TTC549 (cell line): ENCODE results near the gene OCA2.
"Not testable (repeated sequence)": the region's sequence is repeated elsewhere in the genome, so short reads cannot be mapped to it uniquely, and the experiment has no call there.

Experiments used
- FAIRE-seq: peaks from 2 replicates; lab custom pipeline; 2012; peaks lifted over from hg19 to GRCh38; lab: Jason Lieb, UNC

Gene OCA2

DNA sequence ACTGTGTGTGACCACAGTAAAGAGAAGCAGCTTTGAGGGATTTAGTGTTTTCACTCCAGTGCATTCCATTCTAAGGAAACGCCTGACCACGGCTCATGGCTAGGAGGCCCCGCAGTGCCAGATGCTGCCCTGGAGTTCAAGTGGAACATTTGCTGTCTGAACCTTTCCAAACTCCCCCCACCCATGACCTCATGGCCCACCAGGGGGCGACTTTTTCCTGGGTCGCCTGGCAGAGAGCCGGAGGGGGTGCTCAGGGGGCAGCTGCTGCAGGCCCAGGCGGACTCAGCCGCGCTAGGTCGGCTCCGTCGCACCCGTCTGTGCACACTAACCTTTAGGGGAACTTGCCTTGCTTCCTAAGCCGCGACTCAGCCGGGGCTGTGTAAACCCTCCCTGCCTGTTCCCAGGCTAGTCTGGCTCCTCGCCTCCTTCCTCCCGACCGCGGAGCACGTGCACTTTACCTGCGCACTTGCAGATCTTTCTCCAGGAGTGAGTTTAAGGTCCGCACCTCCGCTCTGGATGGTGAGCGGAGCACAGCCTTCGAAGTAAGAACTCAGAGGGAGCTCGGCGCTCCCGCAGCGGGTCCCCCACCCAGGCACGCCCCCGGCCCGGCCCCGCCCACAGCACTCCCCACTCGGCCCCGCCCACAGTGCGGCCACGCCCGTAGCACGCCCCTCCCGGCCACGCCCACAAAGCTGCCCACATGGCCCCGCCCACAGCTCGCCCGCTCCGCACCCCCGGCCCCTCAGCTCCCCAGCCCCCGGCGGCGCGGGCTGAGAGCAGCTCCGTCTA, at the start of gene OCA2:
Gene OCA2 (minus strand): TSS at position 550 of the 789 bp plus-strand sequence. CDS start 17,441 bp downstream, outside the sequence.
- FAIRE-seq = no peak

DNA sequence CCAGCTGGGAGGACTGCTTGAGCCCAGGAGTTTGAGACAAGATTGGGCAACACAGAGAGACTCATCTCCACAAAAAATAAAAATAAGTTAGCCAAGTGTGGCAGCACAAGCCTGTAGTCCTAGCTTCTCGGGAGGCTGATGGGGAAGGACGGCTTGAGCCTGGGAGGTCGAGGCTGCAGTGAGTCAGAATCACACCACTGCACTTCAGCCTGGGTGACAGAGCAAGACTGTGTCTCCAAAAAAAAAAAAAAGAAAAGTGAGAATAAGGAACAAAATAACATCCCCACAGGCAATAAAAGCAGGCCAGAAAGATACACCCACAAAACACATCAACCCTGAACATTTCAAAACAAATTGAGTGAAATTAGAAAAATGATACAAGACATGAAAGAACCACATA, 48.7 kb upstream of the OCA2 start:
- no peak for FAIRE-seq

DNA sequence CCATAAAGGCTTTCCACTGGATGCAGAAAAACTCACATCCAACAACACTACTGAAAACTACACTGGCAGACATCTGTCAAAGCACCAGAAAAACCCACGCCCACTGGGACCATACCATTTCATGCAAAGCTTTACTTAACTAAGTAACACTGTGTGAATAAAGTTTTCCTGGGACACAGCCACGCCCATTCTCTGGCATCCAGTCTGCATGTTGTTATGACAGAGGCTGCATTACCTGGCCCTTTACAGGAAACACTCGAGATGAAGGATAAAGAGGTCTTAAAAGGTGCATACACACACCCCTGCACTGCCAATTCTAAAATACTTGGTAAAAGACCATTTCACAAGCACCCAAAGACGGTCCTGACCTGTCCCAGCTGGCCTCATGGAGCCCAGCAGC, 46.3 kb upstream of the OCA2 start:
- FAIRE-seq = not testable (repeated sequence)

DNA sequence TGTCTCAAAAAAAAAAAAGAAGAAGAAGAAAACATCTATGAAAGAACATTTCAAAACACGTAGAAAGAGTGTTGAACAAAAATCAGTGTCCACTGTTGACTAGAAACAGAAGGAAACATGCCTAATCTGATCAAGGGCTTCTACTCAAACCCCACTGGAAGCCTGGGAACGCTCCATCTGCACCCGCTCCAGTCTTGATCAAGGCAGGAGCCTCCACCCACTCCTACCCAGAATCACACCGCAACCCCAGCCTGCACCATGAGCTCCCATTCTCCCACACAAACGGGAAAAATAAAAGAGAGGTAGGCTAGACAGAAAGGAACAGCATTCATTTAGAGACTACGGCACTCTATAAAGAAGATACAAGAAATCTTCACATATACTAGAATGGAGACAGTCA, 40.9 kb upstream of the OCA2 start:
- FAIRE-seq = no peak

DNA sequence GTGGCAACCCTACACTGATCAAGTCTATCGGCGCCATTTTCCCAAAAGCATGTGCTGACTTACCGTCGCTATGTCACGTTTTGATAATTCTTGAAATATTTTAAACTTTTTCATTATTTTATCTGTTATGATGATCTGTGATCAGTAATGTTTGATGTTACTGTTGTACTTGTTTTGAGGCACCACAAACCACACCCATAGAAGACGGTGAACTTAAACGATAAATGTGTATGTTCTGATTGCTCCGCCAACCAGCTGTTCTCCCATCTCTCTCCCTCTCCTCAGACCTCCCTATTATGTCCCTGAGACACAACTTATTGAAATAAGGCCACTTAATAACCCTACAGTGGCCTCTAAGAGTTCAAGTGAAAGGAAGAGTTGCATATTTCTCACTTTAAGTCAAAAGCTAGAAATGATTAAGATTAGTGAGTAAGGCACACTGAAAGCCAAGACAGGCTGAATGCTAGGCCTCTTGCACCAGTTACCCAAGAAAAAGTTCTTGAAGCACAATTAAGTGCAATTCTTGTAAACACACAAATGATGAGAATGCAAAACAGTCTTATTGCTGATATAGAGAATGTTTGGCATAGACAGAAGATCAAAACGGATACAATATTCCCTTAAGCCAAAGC, 38.4 kb upstream of the OCA2 start:
- not testable (repeated sequence) for FAIRE-seq

DNA sequence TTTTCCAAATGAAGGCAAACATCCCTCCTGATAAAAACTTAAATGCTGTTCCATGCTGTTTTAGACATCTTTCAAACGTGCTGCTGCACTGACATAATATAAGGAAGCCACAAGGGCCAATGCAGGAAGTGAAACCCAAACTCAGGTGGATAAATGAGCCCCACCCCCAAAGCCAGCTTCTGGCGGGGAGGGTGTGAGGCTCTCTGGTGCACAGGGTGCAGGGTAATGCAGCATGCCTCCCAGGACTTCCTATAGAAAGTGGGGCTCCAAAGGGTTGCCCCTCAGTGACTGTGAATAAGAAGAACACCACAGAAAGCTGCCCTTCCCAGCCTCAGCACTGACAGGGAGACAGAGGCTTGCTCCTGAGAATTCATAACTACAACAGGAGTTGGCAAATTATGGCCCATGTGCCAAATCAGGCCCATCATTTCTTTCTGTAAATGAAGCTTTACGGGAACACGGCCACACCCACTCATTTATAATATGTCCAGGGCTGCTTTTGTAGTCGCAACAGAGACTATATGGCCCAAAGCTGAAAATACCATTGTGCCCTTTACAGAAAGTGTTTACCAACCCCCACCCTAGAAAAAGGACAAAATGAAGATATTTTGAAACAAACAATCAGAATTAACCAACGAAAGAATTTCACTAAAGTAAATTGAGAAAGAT, 37.3 kb upstream of the OCA2 start:
- not testable (repeated sequence) for FAIRE-seq

DNA sequence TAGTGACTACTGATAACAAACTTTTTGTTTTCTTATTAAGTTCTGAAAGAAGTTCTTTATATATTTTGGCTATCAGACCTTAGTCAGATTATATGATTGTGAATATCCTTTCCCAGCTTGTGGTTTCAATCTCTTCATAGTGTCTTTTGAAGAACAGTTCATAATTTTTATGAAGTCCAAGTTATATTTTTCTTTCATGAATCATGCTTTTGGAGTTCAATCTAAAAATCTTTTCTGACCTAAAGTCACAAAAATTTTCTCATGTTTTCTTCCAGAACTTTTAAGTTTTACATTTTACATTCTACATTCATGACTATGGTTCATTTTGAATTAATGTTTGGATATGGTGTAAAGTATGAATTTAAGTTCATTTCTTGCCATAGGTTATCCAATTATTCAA, 34.2 kb upstream of the OCA2 start:
- no peak for FAIRE-seq

DNA sequence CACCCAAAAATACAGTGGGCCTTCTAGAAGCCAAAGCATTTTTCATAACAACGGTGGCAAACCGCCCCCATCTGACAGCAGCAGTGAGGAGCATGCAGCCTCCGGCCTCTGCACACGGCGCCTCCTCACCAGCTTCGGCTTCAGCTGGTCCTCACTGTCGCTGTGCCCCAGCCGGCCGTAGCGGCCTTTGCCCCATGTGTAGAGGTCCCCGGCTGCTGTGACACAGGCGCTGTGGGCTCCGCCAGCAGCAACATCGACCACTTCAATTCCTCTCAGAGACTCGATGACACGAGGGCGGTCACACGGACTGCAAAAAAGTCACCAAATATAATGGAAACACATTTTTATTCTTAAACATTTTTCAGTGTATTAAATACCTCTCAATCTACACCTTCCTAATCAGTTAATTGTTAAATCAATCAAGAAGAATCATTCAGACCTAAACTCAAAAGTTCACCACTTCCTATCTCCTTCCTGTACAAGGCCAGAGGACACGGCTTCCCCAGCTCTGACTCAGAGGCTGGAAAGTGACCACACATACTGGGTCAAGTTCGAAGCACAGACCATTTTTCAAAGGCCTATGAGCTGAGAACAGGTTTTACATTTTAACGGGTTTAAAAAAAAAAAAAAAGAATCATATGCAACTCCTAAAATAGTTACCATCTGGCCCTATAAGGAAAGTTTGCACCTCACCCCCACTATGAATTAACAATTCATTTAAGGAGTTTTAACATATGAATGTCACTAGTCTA, 33.6 kb upstream of the OCA2 start:
- no peak for FAIRE-seq

DNA sequence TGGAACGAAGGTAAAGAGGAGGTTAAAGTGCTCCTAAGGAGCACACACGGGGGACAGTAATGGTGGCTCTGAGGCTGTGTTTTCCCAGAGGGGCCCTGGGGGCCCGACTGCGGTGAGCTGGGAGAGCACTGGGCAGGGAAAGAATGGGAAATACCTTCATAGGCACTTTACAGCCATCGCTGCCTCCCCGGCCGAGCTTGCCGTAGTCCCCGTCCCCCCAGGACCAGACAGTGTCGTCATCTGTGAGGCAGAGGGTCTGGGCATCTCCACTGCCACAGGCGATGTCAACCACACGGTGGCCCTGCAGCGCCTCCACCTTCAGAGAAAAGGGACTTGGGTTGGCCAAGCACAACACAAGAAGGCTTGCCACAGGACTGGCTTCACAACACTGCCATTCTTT, 32.8 kb upstream of the OCA2 start:
- no peak for FAIRE-seq

DNA sequence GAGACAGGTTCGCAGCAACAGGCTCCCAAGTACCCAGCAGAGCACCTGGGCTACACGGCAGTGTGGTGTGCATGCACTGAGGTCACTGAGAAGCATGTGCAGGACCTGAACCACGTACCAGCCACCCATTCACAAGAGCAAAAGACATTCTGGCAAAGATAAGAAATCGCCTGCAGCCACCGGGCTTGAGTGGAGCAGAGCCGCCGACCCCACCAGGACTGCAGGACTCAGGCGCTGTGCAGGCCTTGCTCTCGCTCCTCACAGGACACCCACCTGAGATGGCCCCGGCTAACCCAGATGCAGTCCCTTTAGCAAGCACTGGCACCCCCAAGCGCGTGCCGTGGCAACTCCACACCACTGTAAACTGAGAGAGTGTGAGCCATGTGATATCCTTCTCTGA, 32.3 kb upstream of the OCA2 start:
- no peak for FAIRE-seq

DNA sequence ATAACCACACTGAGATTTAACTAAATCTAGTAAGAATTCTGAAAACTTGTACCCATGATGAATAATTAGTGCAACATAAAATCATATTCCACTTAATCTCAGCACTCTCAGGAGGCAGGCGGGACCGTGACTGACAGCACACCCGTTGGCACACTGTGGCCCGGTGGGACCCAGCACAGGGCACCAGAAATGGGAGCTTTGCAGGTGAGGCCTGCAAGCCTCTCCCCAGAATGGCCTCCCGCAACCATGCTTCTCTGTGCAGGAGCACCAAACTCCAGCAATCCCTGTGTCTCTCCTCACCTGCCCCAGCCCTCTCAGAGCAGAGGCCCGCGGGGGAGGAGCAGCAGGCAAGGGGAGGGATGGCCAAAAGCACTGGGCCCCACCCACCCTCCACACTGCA, 31.5 kb upstream of the OCA2 start:
- no peak for FAIRE-seq

DNA sequence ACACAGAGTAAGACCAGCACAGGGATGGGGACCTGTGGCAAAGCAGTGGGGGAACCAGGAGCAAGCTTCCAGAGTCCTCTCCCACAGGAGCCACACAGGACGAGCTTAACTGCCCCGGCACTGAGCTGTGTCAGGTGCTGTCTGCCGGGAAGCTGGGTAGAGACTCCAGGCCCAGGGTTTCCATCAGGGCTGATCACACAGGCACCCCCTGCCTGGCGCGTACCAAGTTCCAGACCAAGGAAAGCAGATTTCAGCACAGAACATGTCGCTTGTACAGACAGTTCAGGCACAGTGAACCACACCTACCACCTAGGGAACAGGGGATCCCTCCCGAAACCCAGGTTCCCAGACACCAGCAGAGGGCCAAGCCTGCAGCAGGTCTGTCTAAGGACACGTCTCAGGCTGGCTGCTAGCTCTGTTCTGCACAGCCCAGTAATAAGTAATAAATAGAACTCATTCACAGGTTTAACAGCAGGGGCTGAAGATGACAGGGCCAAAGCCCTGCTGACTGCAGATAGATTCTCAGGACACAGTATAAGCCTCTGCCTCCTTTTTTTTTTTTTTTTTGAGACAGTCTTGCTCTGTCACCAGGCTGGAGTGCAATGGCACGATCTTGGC, 30.2 kb upstream of the OCA2 start:
- no peak for FAIRE-seq

DNA sequence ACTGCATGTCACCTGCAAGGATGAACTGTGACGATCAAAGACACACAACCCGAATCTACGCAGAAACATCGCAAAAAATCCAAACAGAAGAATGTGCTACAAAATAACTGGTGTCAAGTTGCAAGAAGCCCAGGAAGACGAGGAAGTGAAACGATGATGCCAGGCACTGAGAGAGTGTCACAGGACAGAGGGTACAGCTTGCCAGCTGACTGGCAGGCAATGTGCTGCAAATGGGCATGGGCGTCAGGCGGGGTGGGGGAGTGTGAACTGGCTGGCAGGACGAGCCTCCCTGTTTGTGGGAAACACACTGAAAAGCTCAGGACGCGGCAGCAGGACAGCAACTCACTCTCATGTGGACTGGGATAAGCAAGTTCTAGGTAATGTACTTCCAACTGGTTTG, 28.9 kb upstream of the OCA2 start:
- FAIRE-seq = no peak

DNA sequence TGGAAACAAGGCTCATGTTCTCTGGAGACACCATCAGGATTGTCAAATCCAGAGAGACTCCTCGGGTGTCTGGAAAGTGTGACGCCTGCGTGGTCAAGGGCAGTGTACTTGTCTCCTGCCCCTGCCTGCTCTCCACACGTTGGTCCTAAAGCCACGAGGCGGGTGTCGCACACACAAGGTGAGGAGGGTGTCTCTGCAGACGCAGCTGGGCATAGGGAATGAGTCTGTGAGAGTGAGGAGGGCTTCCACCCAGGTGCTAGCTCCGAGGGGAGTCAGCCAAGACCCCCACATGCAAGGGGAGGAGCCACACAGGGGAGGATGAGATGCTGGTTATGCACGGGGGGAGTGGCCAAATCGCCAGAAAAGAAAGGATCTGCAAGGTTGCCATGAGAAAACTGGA, 27.9 kb upstream of the OCA2 start:
- FAIRE-seq = no peak

DNA sequence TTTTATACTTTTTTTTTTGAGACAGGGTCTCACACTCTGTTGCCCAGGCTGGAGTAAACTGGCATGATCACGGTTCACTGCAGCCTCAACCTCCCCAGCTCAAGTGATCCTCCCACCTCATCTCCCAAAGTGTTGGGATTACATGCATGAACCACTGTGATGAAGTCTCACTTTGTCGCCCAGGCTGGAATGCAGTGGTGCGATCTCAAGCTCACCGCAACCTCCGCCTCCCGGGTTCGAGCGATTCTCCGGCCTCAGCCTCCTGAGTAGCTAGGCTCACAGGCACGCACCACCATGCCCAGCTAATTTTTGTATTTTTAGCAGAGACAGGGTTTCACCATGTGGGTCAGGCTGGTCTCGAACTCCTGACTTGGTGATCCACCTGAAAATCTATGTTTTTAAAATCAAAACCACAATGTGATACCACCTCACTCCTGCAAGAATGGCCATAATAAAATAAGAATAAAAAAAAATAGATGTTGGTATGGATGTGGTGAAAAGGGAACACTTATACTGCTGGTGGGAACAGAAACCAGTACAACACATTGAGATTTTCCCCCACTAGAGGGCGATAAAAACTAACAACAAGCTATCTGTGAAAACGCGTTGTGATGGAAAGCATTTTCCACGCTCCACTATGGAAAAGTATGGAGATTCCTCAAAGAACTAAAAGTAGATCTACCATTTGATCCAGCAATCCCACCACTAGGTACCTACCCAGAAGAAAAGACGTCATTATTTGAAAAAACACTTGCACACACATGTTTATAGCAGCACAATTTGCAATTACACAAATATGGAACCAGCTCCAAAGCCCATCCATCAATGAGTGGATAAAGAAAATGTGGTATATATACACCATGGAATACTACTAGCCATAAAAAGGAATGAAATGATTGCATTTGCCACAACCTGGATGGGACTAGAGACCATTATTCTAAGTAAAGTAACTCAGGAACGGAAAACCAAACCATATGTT, 26.8 kb upstream of the OCA2 start:
- FAIRE-seq = peak; percentile 74

DNA sequence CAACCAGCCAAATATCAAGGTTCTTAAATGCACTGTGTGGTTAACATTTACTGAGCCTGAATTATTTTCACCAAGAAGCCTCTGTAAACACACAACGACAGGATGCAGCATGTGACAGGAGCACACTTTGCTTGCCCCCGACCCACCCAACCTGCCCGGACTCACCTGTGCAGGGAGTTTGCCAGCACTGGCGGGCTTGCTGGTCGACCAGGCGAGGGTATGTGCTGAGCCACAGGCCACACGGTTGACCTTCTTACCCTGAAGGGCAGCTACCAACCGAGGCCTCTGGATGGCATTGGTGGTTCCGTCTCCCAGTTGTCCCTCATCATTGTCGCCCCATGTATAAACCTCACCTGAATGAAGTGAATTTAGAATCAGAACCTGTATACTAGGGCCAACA, 25.7 kb upstream of the OCA2 start:
- no peak for FAIRE-seq

DNA sequence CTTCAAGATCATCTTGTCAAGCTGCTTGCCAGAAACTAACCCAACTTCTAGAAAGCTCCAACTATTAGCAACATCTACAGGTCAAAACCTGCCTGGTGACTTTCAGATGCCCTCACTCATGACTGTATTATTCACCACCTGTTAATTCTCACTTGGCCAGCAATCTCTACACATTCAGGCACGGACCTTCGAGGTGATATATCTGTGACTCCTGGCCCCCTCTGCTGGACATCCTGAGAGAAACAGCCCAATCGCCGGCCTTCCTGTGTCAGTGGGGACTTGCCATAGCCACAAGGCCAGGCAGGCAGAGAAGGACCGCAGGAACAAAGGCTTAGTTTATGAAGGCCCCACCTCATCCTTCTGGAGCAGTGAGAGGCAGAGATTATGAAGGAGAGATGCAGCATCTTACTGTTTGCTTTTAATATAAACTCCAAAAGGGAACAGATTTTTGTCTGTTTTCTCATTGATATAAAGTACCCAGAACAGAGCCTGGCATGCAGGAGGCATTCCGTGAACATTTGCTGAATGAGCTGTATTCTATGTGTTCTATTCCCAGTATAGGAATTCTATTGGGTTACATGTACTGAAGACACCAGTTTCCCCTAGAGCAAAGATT, 24.4 kb upstream of the OCA2 start:
- no peak for FAIRE-seq

DNA sequence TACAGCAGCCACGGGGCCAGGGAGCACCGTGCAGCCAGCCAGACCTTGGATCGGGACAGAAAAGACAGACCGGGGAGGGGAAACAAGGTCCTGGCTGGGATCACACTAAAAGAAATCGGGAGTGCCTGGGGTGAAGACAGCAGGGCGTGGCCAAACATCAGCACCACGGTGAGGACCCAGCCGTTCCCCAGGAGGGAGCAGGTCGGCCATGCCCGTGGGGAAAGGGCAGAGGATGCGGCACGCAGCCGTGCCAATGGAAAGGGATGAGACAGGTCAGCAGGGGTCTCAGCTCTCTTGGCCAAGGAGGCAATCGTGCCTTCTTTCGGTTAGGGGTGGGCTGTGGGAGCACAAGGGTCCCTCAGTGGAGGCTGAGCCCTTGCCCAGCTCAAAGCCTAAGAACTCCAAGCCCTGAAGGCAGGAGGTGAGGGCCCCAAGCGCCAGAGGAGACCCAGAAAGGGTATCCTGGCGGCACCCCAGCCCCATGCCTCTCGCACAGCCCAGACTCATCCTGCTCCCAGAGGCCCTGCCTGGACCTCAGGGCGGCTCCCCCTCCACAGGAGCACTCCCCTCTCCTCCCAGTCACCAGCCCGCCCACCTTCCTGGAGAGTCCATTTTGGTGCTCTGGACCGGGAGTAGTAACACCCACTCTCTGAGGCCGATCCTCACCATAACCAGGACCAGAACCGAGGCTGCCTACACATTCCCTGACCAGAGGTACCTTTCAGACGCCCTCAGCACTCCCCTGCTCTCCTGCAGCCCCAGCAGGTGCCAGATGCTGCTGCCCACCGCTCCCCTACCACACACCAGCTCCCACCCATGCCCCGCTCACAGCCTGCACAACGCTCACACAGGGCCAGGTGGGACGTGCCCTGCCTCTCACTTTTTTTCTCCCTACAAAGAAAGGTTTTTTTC, 23.2 kb upstream of the OCA2 start:
- FAIRE-seq = no peak

DNA sequence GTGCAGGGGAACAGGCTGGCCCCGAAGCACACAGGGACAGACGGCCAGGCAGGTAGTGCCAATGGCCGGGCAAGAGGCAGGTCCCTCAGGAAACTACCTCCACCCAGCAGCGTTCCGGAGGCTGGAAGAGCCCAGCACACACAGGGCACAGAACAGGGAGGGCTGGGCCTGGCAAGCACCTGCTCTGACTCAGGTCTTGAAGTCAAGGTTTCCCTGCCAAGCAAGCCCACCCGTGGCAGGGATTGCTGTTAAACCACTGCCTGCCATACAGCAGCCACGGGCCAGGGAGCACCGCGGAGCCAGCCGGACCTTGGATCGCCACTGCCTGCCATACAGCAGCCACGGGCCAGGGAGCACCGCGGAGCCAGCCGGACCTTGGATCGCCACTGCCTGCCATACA, 22.5 kb upstream of the OCA2 start:
- FAIRE-seq = not testable (repeated sequence)

DNA sequence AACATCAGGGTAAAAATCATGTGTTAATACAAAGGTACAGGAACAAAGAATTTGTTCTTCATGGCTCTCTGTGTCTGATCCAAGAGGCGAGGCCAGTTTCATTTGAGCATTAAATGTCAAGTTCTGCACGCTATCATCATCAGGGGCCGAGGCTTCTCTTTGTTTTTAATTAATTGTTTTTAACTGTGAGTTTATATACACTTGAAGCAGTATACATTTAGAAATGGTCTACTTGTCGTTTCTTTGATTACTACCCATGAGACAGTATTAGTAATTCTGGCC, 21.2 kb upstream of the OCA2 start:
- no peak for FAIRE-seq
